NCI-H2029 treated with DMSO at 0.1 percent for 48 hours (cell line): Measurements from ENCODE around the gene MPPE1.

Experiments used
- DNase-seq: peaks from one replicate; lab custom pipeline; 2025; lab: John Stamatoyannopoulos, UW

MPPE1 gene

GRCh38 chr18:11884396-11885030, 23.6 kb downstream of the MPPE1 start:
- DNase-seq = no peak

DNA sequence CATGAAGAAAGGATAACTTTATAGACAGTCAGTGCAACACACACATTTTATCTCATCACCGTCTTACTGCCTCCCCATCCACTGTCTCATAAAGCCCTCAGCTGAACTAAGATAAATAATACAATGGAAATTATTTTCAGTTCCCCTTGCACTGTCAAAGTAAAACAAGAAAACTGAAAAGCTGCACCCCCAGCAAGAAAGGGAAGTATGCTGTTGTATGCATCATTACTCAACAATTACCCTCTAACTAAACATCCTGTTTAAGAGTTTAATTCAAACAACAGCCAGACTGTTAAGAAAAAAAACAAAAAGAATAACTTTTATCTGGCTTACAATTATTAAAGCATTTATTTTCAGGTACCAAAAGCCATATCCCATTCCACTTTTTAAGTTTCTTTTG, 25.0 kb downstream of the MPPE1 start:
- DNase-seq = no peak

- DNase-seq = no peak
Measured at GRCh38 chr18:11882636-11883035, 25.5 kb downstream of the MPPE1 start.

DNA sequence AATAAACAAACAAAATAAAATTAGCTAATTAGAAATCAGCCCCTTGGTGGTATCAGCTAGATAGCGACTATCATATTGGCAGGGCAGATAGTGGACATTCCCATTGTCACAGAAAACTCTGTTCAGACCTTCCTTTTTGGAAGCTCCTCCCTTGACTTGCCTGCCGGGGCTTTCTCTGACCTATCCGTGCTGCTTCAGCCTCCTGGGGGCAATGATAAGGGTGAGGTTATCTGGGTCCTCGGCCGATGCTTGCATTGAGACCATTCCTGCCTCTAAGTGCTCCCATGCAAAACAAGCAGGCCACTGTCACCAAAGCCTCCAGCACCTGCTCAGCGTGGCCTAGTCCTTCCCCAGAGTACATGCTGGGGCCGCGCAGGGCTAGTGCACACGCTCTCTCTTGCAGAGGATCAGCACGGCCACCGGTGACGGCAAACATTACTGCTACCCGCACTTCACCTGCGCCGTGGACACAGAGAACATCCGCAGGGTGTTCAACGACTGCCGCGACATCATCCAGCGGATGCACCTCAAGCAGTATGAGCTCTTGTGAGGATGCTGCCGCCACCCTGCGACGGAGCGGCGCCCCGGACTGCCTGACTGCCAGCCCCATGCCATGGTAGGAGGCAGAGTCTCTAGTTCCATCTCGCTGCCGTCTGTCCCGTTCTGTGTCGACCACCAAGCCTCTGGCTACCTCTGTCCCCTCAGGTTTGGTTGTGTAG, 27.4 kb downstream of the MPPE1 start:
- no peak for DNase-seq

DNA sequence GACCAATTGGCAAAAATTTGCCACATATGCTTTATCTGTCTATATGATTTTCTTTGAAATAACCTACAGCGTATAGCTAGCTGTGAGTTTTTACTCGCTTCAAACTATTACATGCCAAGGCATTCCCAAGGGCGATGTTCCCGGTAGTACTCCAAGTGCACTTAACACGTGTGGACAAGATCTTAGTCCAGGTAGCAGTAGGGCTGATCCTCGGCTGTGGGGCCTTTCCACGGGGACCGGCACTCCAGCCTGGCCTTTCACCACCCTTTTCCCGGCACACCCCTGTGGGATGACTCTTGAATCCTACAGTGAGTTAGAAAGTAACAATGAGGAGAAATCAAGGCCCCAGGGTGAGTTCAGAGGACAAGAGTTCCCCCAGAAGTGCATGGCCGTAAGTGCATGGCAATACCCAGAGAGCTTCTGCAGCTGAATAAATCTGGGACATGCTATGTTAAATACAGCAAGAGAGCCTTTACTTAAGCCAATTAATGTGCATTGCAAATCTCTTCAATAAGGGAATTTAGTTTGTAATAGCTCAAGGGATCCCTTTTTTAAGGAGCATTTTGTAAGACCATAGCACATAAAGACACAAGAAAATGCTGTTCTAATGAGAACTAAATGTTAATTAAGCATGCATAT, 30.5 kb downstream of the MPPE1 start:
- DNase-seq = no peak

GRCh38 chr18:11874676-11875075, 33.4 kb downstream of the MPPE1 start:
- DNase-seq = no peak

DNA sequence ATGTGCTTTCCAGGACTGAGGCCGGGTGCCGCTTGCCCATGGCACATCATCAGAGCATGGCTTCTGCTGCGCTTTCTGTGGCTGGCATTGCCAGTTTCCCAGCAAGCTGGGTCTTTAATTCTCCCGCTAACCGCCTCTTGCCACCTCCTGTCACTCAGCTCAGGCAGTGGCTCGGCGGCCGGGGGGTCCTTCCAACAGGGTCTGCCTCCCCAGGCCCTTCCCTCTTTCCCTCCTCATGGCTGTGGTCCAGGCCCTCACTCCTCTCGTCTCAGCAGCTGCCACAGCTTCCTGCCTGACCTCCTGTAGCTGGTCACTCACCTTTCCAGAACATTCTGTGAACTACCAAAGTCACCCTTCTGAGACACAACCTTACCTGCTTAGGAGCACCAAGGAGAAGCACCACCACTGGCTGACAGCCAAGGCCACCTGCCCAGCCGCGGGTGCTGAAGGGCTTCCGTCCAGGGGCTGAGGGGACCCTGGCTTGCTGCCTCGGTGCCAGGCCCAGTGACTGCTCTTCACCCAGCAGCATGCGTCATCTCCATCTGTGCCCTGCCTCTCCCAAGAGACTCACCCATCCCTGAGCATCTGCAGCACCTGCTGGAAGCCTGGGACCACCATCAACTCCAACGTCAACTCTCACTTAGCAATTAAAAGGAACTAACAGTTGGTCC, 34.3 kb downstream of the MPPE1 start:
- no peak for DNase-seq

GRCh38 chr18:11872479-11873136, 35.5 kb downstream of the MPPE1 start:
- DNase-seq = peak; percentile 11

DNA sequence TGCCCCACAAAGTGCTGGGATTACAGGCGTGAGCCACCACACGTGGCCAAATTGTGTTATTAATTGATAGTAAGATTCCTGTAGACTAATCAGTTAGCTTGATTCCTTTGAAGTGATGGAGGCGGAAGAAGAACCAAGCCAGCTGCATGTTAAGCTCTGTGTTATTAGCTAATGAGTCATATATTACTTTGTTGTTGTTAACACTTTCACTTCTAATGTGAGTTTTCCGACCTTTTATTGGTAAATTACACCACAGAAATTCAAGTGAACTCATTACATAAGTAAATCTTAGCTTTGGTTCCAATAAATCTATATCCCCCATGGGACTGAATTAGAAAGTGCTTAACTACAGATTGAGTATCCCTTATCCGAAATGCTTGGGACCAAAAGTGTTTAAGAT, 36.6 kb downstream of the MPPE1 start:
- DNase-seq = no peak

- no peak for DNase-seq
Measured at GRCh38 chr18:11868230-11868629, 39.9 kb downstream of the MPPE1 start.

DNA sequence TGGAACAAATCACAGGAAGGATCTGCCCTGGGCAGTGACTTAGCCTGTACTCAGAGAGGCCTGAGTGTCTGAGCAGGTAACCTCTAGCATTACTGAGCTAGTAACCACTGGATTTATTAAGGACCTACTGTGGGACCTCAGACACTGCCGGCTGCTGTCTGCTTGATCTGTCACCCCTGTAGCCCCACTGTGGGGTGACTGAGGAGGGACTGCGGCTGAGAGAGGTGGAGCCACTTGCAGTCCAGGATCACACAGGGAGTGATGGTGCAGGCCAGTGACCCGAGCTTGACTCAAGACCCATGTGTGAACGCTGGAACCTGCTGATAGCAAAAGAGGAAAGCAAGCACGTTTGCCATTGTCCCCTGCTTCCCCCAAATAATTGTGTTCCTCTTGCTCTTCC, 41.4 kb downstream of the MPPE1 start:
- no peak for DNase-seq

DNA sequence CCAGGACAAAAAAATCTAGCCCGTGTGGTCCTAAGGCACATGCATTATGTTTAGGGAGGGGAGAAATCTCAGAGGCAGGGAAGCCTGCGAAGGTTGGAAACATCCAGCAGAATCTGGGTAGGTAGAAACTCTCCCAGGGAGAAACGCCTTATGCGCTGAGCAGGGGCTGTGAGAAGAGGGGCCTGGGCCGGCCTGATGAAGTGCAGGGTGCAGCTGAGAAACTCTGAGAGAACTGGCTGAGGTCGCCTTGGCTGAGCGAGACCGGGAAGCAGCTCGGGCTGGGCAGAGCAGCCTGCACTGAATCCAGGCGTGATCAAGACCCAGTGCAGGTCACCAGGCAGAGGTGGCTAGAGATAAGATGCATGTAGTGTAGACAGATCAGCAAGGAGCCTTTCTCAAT, 41.8 kb downstream of the MPPE1 start:
- no peak for DNase-seq

DNA sequence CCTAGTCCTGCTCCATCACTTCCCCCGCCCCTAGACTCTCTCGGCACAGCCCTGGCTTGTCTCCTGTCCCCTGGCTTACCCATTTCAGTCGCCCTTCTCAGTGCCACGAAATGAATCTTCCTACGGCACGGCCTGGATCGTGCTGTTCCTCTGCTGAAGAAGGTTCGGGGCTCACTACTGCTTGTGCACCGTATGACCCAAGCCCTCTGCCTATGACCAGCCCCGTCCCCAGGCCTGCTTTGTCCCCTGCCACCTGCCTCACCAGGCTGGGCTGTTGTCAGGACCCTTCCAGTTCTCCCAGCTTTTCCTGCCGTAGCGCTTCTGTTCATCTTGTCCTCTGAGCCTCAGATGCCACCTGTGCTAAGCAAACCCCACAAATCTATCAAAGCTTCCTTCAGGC, 43.0 kb downstream of the MPPE1 start:
- no peak for DNase-seq

DNA sequence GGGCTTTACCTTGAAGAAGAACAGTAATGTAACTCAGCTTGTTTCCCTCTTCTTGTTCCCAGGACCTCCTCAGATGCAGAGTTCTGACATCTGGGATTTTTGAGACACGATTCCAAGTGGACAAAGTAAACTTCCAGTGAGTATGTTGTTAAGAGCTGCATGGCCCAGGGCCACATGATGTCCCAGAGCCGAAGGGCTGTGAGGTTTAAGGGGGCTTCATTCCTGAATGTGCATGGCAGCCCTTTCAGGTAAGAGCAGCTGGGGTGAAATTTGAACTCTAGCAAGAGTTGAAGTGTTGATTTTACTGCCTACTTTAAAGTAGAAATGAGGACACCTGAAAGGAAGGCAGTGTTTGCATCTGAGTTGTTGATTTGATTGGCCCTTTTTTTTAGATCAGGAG, 43.6 kb downstream of the MPPE1 start:
- no peak for DNase-seq

DNA sequence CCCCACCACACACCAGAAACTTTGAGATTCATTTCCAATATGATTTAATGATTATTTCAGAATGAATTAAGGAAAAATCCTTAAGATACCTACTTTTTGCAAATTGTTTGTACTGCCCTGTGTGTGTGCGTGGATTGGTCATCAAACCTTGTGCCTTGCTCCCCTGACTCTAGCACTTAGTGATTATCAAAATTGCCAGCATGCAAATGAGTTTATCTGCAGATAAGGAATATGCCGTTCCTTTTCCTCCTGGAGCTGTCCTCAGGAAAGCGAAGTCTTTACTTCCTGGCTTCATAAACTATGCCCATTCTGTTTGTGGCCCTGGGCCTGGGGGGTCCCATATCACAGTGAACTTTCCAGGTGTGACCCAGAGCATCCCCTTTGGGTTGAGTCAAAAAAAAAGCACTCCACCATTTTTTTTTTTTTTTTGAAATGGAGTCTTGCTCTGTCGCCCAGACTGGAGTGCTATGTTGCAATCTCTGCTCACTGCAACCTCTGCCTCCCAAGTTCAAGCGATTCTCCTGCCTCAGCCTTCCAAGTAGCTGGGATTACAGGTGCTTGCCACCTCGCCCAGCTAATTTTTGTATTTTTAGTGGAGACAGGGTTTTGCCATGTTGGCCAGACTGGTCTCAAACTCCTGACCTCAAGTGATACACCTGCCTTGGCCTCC, 45.5 kb downstream of the MPPE1 start:
- DNase-seq = no peak

- no peak for DNase-seq
Measured at GRCh38 chr18:11861583-11862288, 46.4 kb downstream of the MPPE1 start.

DNA sequence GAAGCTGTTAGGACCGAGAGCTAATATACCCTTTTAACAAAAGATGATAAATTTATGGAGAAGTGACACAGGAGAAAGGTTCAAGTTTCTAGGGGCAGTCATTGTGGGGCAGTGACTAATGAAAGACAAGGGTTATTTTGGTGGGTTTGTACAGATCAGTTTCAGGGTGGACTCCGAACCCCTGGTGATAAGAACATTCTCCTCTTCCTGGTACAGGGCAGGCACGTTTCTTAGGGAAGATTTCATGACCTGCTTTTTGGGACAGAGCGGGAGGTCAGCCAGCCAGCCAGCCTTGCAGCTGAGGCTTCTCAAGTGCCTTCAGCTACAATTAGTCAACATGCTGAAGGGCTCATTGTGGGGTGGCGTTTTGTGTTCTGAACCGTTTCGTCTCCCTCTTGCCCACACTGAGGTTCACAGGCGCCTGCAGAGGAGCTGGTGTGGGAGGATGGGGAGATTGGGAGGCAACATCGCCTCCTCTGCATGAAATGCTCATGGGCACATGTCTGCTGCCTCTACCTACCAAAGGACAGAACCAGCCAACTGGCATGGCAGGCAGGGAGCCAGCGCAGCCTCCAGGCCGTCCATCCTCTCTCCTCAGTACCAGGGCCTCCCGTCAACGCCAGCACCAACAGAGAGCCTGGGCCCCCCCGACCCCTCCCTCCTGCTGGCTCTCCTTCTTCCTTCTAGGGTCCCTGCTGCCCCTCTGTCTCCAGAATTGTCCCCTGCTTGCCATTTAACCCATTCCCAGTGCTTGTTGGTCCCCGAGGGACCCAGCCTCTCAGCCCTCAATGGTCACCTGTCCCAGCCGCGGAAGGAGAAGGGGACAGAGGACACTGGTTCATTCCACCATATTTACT, 47.3 kb downstream of the MPPE1 start:
- DNase-seq = no peak

DNA sequence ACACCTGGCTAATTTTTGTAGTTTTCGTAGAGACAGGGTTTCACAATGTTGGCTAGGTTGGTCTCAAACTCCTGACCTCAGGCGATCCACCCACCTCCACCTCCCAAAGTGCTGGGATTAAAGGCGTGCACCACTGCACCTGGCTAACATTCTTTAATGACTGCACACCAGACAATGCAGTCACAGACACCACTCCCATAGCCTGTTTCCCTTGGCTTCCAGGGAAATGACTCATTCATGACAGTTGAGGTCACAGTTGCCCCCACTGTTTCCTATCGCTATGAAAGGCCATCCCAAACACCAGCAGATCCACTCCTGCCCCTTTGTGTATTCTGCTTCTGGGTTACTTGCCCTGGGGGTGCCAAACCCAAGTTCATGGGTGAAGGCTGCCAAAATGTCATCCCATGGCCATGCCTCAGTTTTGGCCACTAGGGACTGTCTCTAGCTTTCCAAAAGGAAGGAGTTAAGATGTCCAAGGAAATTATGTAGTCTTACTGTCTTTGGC, 48.2 kb downstream of the MPPE1 start:
- no peak for DNase-seq

GRCh38 chr18:11859282-11859830, 48.8 kb downstream of the MPPE1 start:
- no peak for DNase-seq
